K562 (cell line): ENCODE results near the gene NDUFB3. TPM values are rescaled to one million over a fixed set of nuclear protein-coding genes. Genes with fewer than 3 reads are reported as not detected.
A peak's percentile ranks its signal among the peaks of the same experiment; 100 is the strongest.

Experiments
- C11orf30 ChIP-seq: fragments of 450-650 bp; IDR thresholded peaks from 2 replicates; pipeline ENCODE4 v1.6.1; 2016; ENCODE audit warnings: low read depth, mild to moderate bottlenecking
- CBX2 ChIP-seq: fragments of 200-600 bp; sonication (generic); IDR thresholded peaks from one replicate; pipeline ENCODE4 v1.6.1; 2012; ENCODE audit warnings: mild to moderate bottlenecking, low read length, inconsistent platforms; ENCODE audit not compliant: insufficient read depth, poor library complexity, severe bottlenecking
- NFE2 ChIP-seq: IDR thresholded peaks from 2 replicates; pipeline ENCODE4 v1.6.1; 2014; ENCODE audit warnings: antibody characterized with exemption, low read depth
- SMC3 ChIP-seq: conservative IDR thresholded peaks from 2 replicates; pipeline ENCODE4 v1.6.1; 2011; ENCODE audit warnings: low read depth, low read length, improper control_type of control experiment; ENCODE audit not compliant: insufficient read depth
- XRCC3 ChIP-seq: fragments of 450-650 bp; IDR thresholded peaks from 2 replicates; pipeline ENCODE4 v1.6.1; 2017; ENCODE audit warnings: mild to moderate bottlenecking, moderate library complexity
- polyA plus RNA-seq, 8 experiments: library from polyadenylated mRNA; depleted of rRNA in 4 of 8; stranded (reverse) in 5 of 8; unstranded in 3 of 8; fragments of >200 nt; fragmentation: Nextera tagmentation in 2 of 8; fragmentation: Illumina TruSeq in 1 of 8; extraction: Ambion mirVana in 2 of 8; extraction: Trizol in 1 of 8; gene quantifications; 2 replicates each; pipeline versions ENCODE4 v1.2.1 to v1.2.3, GENCODE V29; 2011 to 2014; ENCODE audit warnings: inconsistent platforms in 1 of 8, missing spikeins in 1 of 8
- total RNA-seq, 7 experiments: library from RNA; depleted of rRNA in 6 of 7; stranded (reverse); fragments of >200 nt in 6 of 7; fragmentation: Illumina TruSeq in 2 of 7; extraction: Trizol in 2 of 7; gene quantifications; 2 replicates each; pipeline versions ENCODE4 v1.2.1 to v1.2.3, GENCODE V29; 2011 to 2021; ENCODE audit warnings: low replicate concordance in 1 of 7
- TF ChIP-seq, protein P1 (sequence below): fragments of 150-350 bp; IDR thresholded peaks from 2 replicates; pipeline ENCODE4 v1.6.1; 2014; ENCODE audit warnings: low read depth, mild to moderate bottlenecking, low read length, borderline replicate concordance
- TF ChIP-seq, protein P2 (sequence below): sonication (generic); formaldehyde crosslinking; IDR thresholded peaks from 2 replicates; pipeline ENCODE4 v1.8.1; 2023; ENCODE audit warnings: mild to moderate bottlenecking, missing genetic modification reagents
- TF ChIP-seq, protein P3 (sequence below): fragments of 450-650 bp; formaldehyde crosslinking; IDR thresholded peaks from 2 replicates; pipeline ENCODE4 v1.4.0; 2022; ENCODE audit warnings: missing genetic modification characterization
- TF ChIP-seq, protein P4 (sequence below): IDR thresholded peaks from 3 replicates; pipeline ENCODE4 v1.6.1; 2011; ENCODE audit warnings: borderline replicate concordance, mild to moderate bottlenecking; ENCODE audit not compliant: insufficient read length, insufficient read depth

Gene NDUFB3
- total and polyA plus RNA-seq, 9 of the 15 experiments (the other 6 are each of a cell fraction or from before 2014, with no cell fraction given): 126 to 786 (median 156) TPM

DNA sequence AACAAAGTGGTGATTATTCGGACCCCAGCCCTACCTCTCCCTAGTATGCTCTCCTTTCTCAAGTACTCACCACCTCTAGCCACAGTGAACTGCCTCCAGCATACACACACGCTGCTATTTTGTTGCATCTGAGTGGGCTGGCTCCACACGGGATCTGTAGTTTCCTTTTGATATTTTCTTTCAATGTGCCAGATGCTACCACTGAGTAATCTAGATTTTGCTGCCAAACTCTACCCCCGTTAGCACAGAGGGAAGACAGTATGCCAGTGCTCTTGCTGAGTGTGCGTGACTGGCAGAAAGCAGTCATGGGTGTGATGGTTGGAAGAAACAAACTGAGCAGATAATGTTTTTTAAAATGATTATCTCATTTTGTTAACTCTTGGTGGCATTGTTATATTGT lies 55.8 kb downstream of the NDUFB3 start (continued):
- TF ChIP-seq, protein P1, sequence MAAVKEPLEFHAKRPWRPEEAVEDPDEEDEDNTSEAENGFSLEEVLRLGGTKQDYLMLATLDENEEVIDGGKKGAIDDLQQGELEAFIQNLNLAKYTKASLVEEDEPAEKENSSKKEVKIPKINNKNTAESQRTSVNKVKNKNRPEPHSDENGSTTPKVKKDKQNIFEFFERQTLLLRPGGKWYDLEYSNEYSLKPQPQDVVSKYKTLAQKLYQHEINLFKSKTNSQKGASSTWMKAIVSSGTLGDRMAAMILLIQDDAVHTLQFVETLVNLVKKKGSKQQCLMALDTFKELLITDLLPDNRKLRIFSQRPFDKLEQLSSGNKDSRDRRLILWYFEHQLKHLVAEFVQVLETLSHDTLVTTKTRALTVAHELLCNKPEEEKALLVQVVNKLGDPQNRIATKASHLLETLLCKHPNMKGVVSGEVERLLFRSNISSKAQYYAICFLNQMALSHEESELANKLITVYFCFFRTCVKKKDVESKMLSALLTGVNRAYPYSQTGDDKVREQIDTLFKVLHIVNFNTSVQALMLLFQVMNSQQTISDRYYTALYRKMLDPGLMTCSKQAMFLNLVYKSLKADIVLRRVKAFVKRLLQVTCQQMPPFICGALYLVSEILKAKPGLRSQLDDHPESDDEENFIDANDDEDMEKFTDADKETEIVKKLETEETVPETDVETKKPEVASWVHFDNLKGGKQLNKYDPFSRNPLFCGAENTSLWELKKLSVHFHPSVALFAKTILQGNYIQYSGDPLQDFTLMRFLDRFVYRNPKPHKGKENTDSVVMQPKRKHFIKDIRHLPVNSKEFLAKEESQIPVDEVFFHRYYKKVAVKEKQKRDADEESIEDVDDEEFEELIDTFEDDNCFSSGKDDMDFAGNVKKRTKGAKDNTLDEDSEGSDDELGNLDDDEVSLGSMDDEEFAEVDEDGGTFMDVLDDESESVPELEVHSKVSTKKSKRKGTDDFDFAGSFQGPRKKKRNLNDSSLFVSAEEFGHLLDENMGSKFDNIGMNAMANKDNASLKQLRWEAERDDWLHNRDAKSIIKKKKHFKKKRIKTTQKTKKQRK: no peak
- TF ChIP-seq, protein P2, sequence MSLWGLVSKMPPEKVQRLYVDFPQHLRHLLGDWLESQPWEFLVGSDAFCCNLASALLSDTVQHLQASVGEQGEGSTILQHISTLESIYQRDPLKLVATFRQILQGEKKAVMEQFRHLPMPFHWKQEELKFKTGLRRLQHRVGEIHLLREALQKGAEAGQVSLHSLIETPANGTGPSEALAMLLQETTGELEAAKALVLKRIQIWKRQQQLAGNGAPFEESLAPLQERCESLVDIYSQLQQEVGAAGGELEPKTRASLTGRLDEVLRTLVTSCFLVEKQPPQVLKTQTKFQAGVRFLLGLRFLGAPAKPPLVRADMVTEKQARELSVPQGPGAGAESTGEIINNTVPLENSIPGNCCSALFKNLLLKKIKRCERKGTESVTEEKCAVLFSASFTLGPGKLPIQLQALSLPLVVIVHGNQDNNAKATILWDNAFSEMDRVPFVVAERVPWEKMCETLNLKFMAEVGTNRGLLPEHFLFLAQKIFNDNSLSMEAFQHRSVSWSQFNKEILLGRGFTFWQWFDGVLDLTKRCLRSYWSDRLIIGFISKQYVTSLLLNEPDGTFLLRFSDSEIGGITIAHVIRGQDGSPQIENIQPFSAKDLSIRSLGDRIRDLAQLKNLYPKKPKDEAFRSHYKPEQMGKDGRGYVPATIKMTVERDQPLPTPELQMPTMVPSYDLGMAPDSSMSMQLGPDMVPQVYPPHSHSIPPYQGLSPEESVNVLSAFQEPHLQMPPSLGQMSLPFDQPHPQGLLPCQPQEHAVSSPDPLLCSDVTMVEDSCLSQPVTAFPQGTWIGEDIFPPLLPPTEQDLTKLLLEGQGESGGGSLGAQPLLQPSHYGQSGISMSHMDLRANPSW (CRISPR knock-in tag): no peak
- TF ChIP-seq, protein P3, sequence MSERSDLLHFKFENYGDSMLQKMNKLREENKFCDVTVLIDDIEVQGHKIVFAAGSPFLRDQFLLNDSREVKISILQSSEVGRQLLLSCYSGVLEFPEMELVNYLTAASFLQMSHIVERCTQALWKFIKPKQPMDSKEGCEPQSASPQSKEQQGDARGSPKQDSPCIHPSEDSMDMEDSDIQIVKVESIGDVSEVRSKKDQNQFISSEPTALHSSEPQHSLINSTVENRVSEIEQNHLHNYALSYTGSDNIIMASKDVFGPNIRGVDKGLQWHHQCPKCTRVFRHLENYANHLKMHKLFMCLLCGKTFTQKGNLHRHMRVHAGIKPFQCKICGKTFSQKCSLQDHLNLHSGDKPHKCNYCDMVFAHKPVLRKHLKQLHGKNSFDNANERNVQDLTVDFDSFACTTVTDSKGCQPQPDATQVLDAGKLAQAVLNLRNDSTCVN: no peak
- TF ChIP-seq CBX2 (no peak), C11orf30 (peak; percentile 66), XRCC3 (no peak), NFE2 (peak; percentile 41; the same call in 1 of the 2 replicates), SMC3 (no peak)
- TF ChIP-seq, protein P4, sequence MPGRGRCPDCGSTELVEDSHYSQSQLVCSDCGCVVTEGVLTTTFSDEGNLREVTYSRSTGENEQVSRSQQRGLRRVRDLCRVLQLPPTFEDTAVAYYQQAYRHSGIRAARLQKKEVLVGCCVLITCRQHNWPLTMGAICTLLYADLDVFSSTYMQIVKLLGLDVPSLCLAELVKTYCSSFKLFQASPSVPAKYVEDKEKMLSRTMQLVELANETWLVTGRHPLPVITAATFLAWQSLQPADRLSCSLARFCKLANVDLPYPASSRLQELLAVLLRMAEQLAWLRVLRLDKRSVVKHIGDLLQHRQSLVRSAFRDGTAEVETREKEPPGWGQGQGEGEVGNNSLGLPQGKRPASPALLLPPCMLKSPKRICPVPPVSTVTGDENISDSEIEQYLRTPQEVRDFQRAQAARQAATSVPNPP: no peak
